ENCODE data around the gene RTBDN. TPM values are rescaled to one million over a fixed set of nuclear protein-coding genes. Genes with fewer than 3 reads are reported as not detected.

The RTBDN gene
- total and polyA plus RNA-seq, 8 donors: 0.19 to 4.6 (median 0.66) TPM; not detected in 2

DNA sequence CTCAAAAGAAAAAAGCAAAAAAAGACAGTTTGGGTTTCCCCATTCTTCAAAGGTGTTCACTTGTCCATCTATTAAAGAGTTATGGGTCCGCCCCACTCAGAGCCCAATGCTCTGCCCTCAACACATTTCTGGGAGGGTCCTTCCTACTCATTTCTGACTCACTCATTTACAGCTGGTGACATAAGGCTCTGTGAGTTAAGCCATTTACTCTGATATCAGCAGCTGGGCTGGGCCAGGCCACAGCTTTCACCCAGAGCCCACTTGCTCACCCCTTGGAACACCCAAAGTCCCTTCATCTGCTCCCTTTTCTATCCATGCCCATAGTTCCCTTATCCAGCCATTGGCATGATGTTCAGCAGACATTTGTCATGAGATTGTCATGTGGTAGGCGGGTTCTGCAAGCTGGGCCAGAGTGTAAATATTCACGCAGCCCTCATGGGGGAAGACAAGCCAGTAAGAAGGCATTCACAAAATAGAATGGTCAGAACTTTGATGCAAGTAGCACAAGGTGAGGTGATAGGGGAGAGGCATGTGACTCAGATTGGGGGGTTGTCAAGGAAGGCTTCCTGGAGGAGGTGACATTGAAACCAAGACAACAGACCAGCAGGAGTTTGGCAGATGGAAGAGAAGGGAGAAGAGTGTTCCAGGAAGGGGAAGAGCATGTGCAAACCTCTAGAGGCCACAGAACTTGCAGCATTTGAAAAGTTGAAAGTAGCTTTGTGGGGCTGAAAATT is 9.8 kb upstream of the RTBDN start:
- Histone ChIP-seq H3K4me3 (no peak overlapping the region), H3K4me1 (peaks cover 0 to 9% (median 0%) of the 10 kb centered on the region in 3 donors), H3K36me3 (no peaks in the 10 kb centered on the region), H3K9me3 (no peaks in the 10 kb centered on the region), H3K27ac (no peak overlapping the region), H3K27me3 (peaks cover 0 to 7% (median 2%) of the 10 kb centered on the region in 4 donors)
- DNase-seq (no peak), FAIRE-seq (no peak), ATAC-seq (no peak)
- WGBS, 2 donors: 59 to 63% methylated on average over 3 of the region's 3 CpGs
- TF ChIP-seq, protein P1, sequence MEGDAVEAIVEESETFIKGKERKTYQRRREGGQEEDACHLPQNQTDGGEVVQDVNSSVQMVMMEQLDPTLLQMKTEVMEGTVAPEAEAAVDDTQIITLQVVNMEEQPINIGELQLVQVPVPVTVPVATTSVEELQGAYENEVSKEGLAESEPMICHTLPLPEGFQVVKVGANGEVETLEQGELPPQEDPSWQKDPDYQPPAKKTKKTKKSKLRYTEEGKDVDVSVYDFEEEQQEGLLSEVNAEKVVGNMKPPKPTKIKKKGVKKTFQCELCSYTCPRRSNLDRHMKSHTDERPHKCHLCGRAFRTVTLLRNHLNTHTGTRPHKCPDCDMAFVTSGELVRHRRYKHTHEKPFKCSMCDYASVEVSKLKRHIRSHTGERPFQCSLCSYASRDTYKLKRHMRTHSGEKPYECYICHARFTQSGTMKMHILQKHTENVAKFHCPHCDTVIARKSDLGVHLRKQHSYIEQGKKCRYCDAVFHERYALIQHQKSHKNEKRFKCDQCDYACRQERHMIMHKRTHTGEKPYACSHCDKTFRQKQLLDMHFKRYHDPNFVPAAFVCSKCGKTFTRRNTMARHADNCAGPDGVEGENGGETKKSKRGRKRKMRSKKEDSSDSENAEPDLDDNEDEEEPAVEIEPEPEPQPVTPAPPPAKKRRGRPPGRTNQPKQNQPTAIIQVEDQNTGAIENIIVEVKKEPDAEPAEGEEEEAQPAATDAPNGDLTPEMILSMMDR (IDR thresholded peaks at IDR 0.05): no peak
- intact Hi-C loops (cut with DNase I): loop anchor here in 2 of 3 donors (5.0 to 10.0 kb wide), 4 partner anchors 82 to 269 kb away; partner anchors contain the start of gene BEST2 (in 1 of the 2)

DNA sequence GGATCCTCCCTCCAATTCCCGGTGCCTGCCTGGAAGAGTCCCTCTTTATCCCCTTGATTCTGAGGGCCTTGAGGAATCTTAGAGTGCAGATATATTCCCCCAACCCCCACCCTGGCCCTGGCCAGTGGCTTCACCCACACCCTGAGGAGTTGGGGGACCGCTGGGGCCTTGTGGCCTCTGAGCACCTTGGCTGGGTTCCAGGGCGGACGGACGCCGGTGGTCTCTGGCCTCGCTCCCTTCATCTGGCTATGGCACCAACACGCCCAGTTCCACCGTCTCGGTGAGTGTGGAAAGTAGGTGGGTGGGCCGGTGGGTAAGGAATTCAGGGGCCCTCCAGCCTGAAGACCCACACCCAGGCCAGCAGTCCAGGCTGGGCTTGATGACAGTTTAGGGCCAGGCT is 8.9 kb upstream of the RTBDN start:
- TF ChIP-seq, protein P1 (IDR thresholded peaks at IDR 0.05): no peak

DNA sequence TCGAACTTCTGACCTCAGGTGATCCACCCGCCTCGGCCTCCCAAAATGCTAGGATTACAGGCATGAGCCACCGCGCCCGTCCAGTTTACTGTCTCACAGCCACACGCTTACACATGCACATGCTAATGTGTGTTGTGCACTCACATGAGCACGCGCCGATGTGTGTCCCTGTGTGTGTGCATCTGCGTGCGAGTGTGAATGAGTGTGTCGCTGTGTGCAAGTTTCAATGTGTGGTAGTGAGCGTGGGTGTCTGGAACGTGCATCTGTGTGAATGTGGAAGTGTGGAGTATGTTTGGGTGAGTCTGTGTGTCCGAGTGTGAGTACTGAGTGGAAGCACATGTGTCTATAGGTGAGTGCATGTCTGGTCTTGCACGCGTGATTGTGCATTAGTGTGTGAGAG is 8.1 kb upstream of the RTBDN start:
- no peak overlapping the region for H3K4me3 ChIP-seq
- no peak for ATAC-seq
- no peak for DNase-seq
- no peaks in the 10 kb centered on the region for H3K9me3 ChIP-seq
- TF ChIP-seq, protein P1 (IDR thresholded peaks at IDR 0.05): no peak
- no peak for FAIRE-seq
- H3K27me3 ChIP-seq: peaks cover 0 to 10% (median 3%) of the 10 kb centered on the region in 4 donors
- intact Hi-C loops (cut with DNase I): loop anchor here in 2 of 3 donors (5.0 to 10.0 kb wide), 4 partner anchors 80 to 268 kb away; partner anchors contain the start of gene BEST2 (in 1 of the 2)
- no peaks in the 10 kb centered on the region for H3K36me3 ChIP-seq
- WGBS, 2 donors: 78 to 85% methylated on average over 18 of the region's 18 CpGs
- H3K27ac ChIP-seq: no peak overlapping the region
- peaks cover 0 to 9% (median 0%) of the 10 kb centered on the region in 3 donors for H3K4me1 ChIP-seq

More for the DNA sequence above, 8.9 kb upstream of the RTBDN start:
- intact Hi-C loops (cut with DNase I): loop anchor here in 2 of 3 donors (5.0 to 10.0 kb wide), 4 partner anchors 81 to 269 kb away; partner anchors contain the start of gene BEST2 (in 1 of the 2)
- no peaks in the 10 kb centered on the region for H3K9me3 ChIP-seq
- ATAC-seq (no peak), DNase-seq (peak in 1 of 6 donors; percentile 39), FAIRE-seq (no peak)
- WGBS, 2 donors: 61 to 75% methylated on average over 11 of the region's 11 CpGs
- H3K27me3 ChIP-seq: peaks cover 0 to 10% (median 3%) of the 10 kb centered on the region in 4 donors
- H3K27ac ChIP-seq: no peak overlapping the region
- no peak overlapping the region for H3K4me3 ChIP-seq
- peaks cover 0 to 9% (median 0%) of the 10 kb centered on the region in 3 donors for H3K4me1 ChIP-seq
- no peaks in the 10 kb centered on the region for H3K36me3 ChIP-seq

DNA sequence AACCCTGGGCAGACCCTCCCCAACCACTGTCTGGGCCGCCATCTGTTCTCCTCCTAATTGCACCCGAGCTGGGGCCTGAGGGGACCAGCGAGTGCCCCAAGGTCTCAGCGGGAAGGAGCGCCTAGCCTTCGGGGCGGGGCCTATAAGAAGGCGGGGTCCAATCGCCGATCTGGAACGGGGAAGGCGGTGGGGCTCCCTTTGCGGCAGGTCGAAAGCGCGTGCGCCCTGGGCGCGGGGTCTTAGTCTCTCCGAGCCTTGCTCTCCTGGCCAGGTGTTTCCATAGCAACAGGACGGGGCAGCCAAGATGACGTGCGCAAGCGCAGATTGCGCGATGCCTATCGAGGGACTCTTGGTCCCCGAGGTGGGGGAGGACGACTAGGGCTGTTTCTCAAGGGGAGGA is 6.7 kb upstream of the RTBDN start:
- Histone ChIP-seq H3K9me3 (no peaks in the 10 kb centered on the region), H3K4me3 (peak overlapping the region in 1 of 4 donors; percentile 28), H3K27me3 (peaks cover 0 to 10% (median 3%) of the 10 kb centered on the region in 4 donors), H3K27ac (no peak overlapping the region), H3K4me1 (peaks cover 0 to 6% (median 0%) of the 10 kb centered on the region in 3 donors), H3K36me3 (no peaks in the 10 kb centered on the region)
- DNase-seq: peak in 4 of 6 donors; percentile 43 to 77 (median 58)
- no peak for FAIRE-seq
- TF ChIP-seq, protein P1 (IDR thresholded peaks at IDR 0.05): no peak
- ATAC-seq: peak in 3 of 4 donors; percentile 28 to 35 (median 34)
- intact Hi-C loops (cut with DNase I): loop anchor here in 2 of 3 donors (5.0 to 10.0 kb wide), 4 partner anchors 79 to 266 kb away; partner anchors contain the start of gene BEST2 (in 1 of the 2)
- WGBS, 2 donors: 1 to 3% methylated on average over 29 of the region's 29 CpGs

All from pancreas (tissue), 10 donors.